ENCODE results near the gene SCEL. TPM values are rescaled to one million over a fixed set of nuclear protein-coding genes. Genes with fewer than 3 reads are reported as not detected.

Gene SCEL
- total RNA-seq, 6 donors from 2014 or later = 32.5 to 175 (median 82.5) TPM

- Histone ChIP-seq H3K27ac (no peak overlapping the region), H3K9me3 (no peaks in the 10 kb centered on the region), H3K4me1 (no peaks in the 10 kb centered on the region), H3K4me3 (no peak overlapping the region), H3K27me3 (no peaks in the 10 kb centered on the region), H3K36me3 (no peaks in the 10 kb centered on the region)
- 80 to 86% methylated on average over 5 of the region's 5 CpGs for WGBS, 2 donors
- DNase-seq (no peak), ATAC-seq (ENCODE audit: low FRiP score in 2 of 2) (no peak)
- TF ChIP-seq POLR2A (IDR thresholded peaks at IDR 0.05) = no peak
- TF ChIP-seq CTCF (IDR thresholded peaks at IDR 0.05) = no peak
- no peak for TF ChIP-seq EP300 (IDR thresholded peaks at IDR 0.05)
Observed at GRCh38 chr13:77571956-77572355, 36.5 kb downstream of the SCEL start.

- ATAC-seq (ENCODE audit: low FRiP score in 2 of 2) = no peak
- no peaks in the 10 kb centered on the region for H3K27me3 ChIP-seq
- H3K4me3 ChIP-seq = no peak overlapping the region
- WGBS, 2 donors = 64 to 68% methylated on average over 3 of the region's 3 CpGs
- DNase-seq = no peak
- no peaks in the 10 kb centered on the region for H3K4me1 ChIP-seq
- no peaks in the 10 kb centered on the region for H3K36me3 ChIP-seq
- H3K27ac ChIP-seq = no peak overlapping the region
- H3K9me3 ChIP-seq = no peaks in the 10 kb centered on the region
- TF ChIP-seq POLR2AphosphoS5 (IDR thresholded peaks at IDR 0.05) (no peak), POLR2A (IDR thresholded peaks at IDR 0.05) (no peak), CTCF (IDR thresholded peaks at IDR 0.05) (no peak), EP300 (IDR thresholded peaks at IDR 0.05) (no peak)
Observed at GRCh38 chr13:77574096-77574495, 38.6 kb downstream of the SCEL start.

- H3K27ac ChIP-seq = no peak overlapping the region
- no peaks in the 10 kb centered on the region for H3K9me3 ChIP-seq
- H3K4me1 ChIP-seq = no peaks in the 10 kb centered on the region
- H3K36me3 ChIP-seq = no peaks in the 10 kb centered on the region
- DNase-seq (no peak), ATAC-seq (ENCODE audit: low FRiP score in 2 of 2) (no peak)
- no peak overlapping the region for H3K4me3 ChIP-seq
- TF ChIP-seq POLR2A (IDR thresholded peaks at IDR 0.05) = no peak
- WGBS, 2 donors = 64 to 77% methylated on average over 2 of the region's 2 CpGs
- no peaks in the 10 kb centered on the region for H3K27me3 ChIP-seq
Observed at GRCh38 chr13:77579959-77580358, 44.5 kb downstream of the SCEL start.

DNA sequence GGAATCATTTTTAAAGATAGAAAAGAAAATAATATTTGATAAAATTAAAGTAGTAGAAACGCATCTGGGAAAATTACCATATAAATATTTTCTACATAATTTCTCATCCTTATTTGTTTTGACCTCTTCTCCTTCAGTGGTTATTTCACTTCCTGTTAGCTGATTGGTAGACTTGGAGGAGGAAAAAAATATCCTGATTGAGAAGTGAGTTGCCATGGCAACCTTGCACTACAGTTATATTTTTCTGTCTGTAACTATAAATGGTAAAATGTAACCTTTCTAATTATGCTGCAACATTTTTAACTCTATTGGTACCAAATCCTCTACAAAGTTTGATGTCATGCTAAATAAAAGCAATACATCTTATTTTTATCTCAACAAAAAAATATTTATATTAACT, 45.2 kb downstream of the SCEL start:
- Histone ChIP-seq H3K27ac (no peak overlapping the region), H3K36me3 (no peaks in the 10 kb centered on the region), H3K4me3 (no peak overlapping the region), H3K9me3 (no peaks in the 10 kb centered on the region), H3K27me3 (no peaks in the 10 kb centered on the region), H3K4me1 (no peaks in the 10 kb centered on the region)
- DNase-seq (no peak), ATAC-seq (ENCODE audit: low FRiP score in 2 of 2) (no peak)
- TF ChIP-seq EP300 (IDR thresholded peaks at IDR 0.05) = no peak
- no peak for TF ChIP-seq CTCF (IDR thresholded peaks at IDR 0.05)
- TF ChIP-seq POLR2A (IDR thresholded peaks at IDR 0.05) = no peak
- no peak for TF ChIP-seq POLR2AphosphoS5 (IDR thresholded peaks at IDR 0.05)
- WGBS, 2 donors = 66 to 74% methylated on average over 1 of the region's 1 CpG

DNA sequence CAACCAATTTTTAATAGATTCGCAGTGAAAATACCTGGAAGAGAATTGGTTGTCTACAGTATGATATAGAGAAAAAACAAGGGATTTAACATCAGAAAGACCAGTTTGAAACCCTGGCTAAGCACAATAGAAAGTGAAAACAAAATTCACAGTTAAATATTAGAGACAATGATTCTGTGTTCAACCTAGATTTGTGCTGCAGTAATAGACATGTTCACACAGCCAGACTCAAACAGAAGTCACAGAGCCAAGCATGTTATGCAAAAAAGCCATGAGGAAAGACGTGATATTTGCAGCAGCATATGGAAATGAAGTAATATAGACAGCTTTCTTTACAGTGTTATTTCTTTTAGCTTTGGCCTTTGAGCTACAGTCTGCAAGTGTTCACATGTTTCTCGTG, 48.1 kb downstream of the SCEL start:
- H3K4me3 ChIP-seq = no peak overlapping the region
- 74 to 84% methylated on average over 3 of the region's 3 CpGs for WGBS, 2 donors
- no peak overlapping the region for H3K27ac ChIP-seq
- no peaks in the 10 kb centered on the region for H3K4me1 ChIP-seq
- DNase-seq (no peak), ATAC-seq (ENCODE audit: low FRiP score in 2 of 2) (no peak)
- H3K36me3 ChIP-seq = no peaks in the 10 kb centered on the region
- no peak for TF ChIP-seq POLR2A (IDR thresholded peaks at IDR 0.05)
- no peak for TF ChIP-seq POLR2AphosphoS5 (IDR thresholded peaks at IDR 0.05)
- no peak for TF ChIP-seq CTCF (IDR thresholded peaks at IDR 0.05)
- no peak for TF ChIP-seq EP300 (IDR thresholded peaks at IDR 0.05)
- H3K27me3 ChIP-seq = no peaks in the 10 kb centered on the region
- H3K9me3 ChIP-seq = no peaks in the 10 kb centered on the region
